HCEC 1CT (cell line): ENCODE results near the gene APOBEC4.
"Not testable (repeated sequence)": the region's sequence is repeated elsewhere in the genome, so short reads cannot be mapped to it uniquely, and the experiment has no call there.

Experiments used
- DNase-seq: peaks from one replicate; pipeline ENCODE4 v3.0.0-alpha.2; 2017

APOBEC4 gene

GRCh38 chr1:183652547-183653461 lies at the start of gene APOBEC4:
Gene APOBEC4, minus strand, starts transcription at chr1:183653316. Its CDS starts 4,535 bp downstream, at chr1:183648781.
- DNase-seq: no peak

DNA sequence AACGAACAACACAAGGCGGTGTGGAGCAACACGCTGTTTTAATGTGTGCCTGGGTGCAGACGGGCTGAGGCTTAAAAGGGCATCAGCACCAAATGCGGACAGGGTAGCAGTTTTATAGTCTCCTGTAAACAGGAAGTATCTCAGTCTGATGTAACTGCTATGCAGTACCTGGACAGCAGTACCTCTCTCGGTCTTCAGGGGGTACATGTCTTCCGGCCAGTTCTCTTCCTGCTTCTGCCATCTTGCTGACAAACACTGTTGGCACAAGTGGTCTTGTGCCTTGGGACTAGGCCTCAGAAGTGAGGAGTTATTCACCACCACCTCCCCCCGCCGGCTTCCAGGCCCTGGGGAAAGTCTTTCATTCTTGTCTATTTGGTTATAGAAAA lies 49.7 kb upstream of the APOBEC4 start:
- DNase-seq: no peak

DNA sequence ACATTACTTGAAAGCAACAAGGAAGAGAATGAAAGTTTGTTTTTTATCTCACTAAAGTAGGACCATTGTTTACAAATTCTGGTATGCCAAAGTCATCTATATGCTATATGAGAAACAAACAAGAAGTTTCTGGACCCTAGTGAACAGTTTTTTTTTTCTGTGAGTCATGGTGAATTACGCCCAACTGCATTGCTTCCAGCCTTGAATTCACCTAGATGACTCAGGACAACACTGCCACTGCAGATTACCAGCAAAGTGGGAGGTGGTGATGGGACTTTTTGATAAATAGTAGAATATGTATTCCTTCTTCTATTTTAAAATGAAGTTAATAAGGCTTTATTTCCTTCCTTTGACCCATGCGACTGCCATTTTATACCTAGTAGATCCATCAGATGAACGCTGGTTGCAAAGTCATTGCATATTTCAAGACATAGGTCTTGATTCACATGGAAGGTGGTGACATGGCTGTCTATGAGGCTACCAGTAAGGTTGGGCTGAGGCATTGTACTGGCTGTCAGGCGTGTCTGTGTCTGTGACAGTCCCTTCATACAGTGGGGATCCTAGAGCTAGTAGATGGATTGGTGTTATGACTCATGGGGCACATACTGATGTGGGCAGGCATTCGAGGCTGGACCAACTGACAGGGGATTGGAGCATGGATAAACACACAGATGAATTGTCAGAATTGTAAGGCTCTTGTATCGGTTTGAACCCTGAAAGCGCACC lies 49.1 kb upstream of the APOBEC4 start:
- peak; percentile 12 for DNase-seq

- peak; percentile 29 for DNase-seq
Measured at GRCh38 chr1:183699616-183700160, 46.6 kb upstream of the APOBEC4 start.

- DNase-seq: no peak
Measured at GRCh38 chr1:183697814-183698590, 44.9 kb upstream of the APOBEC4 start.

GRCh38 chr1:183696981-183697380 lies 43.9 kb upstream of the APOBEC4 start:
- DNase-seq: no peak

DNA sequence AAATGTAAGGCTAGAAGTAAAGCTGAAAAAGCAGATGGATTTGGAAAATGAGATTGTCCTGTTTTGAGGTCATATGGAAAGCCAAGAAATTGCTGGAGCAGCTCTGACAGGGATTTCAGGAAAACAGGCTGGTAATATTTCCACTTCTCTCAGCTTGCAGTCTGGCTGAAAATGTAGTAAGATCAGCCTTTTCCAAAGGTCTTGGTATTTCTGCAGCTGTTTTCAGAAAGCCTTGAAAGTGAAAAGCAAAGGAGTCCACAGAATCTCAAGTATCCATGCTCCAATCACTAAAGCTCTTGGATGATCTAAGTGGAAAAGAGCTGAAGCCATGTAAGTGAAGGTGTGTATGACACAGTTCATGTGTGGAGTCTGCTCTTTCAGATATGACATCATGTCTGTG lies 41.6 kb upstream of the APOBEC4 start:
- no peak for DNase-seq

- no peak for DNase-seq
Measured at GRCh38 chr1:183694066-183694465, 41.0 kb upstream of the APOBEC4 start.

- no peak for DNase-seq
Measured at GRCh38 chr1:183693521-183693920, 40.4 kb upstream of the APOBEC4 start.

GRCh38 chr1:183689762-183690204 lies 36.7 kb upstream of the APOBEC4 start:
- DNase-seq: no peak

DNA sequence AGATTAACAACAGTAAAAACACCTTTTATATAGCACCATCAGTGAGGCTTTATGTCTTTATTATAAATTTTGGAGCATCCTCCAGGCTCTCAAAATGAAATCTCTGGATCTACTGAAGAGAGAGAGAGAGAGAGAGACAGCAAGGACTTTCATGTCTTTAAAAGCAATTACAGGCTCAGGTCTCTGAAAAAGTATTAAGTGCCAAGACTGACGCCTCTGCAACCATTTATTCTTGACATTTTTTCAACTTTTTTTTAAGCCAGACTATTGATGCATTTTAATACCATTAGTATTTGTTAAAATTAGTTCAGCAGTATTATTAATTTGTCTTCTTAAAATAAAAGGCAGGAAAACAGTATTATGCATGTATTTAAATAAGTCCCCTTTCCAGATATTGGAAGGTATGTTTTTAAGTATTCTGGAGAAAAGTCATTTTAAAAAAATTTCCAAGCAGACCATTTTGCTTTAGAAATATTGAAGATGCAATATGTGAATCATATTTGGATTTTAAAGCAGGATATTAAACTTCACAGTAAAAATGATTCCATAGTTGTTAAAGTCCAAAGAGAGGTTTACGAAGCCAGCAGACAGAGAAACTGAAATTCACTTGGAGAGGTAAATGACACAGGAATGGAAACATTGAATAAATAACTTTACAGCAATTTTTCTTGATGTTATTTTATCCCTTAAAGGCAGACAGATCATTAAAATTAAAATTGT lies 35.4 kb upstream of the APOBEC4 start:
- DNase-seq: no peak

DNA sequence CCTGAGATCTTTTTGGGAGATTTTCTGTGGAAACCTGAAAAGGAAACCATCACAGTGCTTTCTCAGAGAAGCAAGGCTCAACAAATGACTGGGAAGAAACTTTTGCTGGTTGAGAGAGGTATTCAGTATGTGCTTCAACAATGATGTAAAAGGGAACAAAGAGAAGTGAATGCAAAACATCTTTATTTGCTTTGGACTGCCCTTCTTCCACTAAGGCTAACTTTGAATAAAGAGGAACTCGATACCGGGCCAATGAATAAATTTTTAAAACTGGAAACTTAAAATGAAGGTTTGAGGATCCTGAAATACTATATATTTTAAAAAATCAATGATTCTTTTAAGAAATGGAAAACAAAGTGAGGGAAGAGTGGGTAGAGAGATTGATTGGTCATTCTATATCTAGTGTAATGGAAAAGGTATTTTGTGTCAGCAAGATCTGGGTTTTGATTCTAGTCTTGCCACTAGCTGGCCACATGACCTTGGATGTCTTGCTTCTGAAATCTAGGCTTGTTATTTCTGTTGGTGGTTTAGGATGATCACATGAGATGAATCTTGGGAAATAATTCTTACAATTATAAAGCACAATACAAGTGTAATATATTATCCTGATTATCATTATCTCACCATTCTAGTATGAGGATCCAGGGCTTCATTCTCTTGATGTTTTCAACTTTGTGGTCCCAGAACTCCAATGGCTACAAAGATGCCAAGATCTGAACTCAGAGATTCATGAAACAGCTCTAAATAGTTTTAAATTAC lies 34.6 kb upstream of the APOBEC4 start:
- DNase-seq: no peak

- no peak for DNase-seq
Measured at GRCh38 chr1:183686229-183686628, 33.1 kb upstream of the APOBEC4 start.

DNA sequence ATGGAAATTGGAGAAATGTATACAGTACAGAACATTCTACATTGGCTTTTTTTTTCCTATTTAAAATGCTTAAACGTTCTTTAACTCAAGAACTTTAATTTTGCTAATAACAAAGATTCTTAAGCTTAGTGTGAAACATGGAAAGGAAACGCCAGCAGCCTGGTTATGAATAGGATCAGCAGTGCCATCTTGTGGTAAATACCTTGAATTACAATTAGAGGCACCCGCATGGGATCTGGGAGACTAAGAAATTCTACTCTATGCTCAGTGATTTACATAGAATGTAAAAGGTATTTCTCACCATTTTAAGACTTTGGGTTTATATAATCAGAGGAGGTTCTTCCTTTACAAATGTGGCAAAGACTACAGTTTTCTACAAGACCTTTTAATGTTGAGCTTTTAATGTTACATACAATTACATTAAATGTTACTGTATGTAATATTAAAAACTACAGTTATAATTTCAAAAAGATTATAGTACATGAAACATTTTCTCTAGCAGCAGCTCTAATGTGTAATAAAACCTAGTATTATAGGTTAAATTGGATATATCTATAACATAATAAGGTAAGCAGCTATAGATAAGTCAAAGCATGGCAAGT lies 32.1 kb upstream of the APOBEC4 start:
- DNase-seq: peak; percentile 48

DNA sequence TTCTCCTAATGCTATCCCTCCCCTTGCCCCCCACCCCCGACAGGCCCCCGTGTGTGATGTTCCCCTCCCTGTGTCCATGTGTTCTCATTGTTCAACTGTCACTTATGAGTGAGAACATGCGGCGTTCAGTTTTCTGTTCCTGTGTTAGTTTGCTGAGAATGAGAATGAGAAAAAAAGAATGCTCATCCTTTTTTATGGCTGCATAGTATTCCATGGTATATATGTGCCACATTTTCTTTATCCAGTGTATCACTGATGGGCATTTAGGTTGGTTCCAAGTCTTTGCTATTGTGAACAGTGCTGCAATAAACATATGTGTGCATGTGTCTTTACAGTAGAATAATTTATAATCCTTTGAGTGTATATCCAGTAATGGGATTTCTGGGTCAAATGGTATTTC lies 26.2 kb upstream of the APOBEC4 start:
- not testable (repeated sequence) for DNase-seq

DNA sequence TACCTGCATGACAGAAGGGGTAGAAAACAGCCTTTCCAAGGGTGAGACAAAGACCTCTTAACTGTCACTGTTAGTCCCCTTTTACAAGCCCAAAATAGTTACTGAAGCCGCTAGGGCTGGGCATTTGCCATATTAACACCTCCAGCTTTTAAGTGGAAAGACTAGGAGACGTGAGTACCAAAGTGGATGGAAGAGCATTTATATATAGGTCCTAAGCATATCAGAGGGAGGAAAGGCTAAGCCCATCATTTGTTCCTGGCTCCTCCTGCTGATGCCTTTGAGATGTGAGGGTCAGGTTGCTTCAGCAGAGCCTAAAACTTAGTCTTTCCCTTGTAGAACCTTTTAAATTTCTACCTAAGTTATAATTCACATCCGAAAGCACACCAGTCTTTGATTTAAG lies 25.7 kb upstream of the APOBEC4 start:
- DNase-seq: no peak

DNA sequence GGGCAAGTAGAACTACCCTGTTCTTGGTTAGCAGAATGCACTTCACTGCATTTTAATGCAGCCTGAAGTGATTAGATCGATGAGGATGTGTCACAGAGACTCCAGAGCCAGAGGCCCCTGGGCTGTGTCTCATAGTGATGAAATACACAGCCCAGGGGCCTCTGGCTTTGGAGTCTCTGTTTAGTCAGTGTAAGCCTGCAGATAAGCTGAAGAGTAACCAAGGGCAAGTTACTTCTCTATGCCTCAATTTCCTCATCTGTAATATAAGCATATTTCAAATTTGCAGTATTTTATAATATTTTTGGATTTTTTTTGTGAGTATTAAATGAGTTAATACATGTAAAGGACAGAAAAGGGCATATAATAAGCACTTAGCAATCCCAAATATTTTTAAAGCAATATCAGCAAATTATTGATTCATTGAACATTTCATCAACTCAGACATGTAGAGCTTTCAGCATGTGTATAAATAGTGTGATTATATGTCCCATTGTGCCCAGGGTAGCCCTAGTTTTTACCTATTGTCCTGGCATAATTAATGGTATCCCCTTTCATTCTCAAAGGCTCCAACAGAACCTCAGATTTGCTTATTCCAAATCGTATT lies 23.6 kb upstream of the APOBEC4 start:
- DNase-seq: peak; percentile 54

DNA sequence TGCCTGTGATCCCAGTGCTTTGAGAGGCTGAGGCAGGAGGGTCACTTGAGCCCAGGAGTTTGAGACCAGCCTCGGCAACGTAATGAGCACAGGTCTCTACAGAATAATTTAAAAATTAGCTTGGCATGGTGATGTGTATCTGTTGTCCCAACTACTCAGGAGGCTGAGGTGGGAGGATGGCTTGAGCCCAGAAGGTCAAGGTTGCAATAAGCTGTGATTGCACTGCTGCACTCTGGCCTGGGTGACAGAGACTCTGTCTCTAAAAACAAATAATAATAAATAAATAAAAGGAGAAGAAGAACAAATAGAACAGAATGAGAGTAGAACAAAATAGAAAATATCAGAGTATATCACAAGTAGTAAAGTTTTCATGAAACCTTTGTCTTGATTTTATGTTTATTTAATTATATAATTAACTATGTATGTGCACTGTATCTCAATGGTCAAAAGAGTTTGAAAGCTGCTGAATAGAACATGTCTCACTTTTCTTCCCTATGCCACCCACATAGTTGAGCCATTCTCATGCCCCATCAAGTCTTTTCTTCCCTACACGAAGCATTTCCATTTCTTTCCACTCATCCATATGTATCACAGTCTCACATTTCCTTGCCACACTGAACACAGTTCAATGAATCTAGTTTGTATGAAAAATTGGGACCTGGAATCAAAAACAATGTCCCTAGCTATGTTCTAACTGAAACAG lies 22.9 kb upstream of the APOBEC4 start:
- DNase-seq: no peak

DNA sequence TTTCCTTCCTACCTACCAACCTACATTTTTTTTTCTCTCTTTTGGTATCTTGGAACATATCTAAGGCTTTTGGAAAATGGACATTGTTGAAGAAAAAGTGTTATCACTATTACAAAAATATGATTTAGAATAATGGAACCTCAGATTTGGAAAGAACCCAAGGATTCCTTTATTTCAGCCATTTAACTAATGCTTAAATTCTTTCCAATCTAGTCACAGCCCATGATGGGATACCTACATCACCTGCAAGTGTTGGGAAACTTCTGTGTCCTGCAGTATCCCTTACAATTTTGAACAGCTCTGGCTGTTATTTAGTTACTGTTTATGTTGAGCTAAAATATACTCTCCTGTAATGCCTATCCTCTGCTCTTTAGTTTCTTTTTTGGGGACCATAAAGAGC lies 22.3 kb upstream of the APOBEC4 start:
- no peak for DNase-seq

DNA sequence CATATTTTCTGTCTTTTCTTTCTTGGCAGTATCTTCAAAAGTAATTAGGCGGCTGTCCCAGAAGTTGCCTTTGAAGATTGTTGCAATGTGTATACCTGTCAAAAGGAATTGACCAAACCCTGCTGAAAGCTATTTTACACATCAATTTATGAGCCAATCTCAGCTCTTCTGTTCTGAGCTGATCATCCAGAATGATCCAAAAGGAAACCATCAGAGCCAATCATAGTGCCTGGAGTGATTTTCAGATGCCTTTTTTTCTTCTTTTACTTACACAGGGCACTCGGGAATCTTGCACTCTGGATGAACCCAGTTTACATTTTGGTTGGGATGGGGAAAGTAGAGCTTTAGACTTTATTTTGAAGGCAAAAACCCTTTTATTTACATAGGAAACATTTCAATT lies 21.8 kb upstream of the APOBEC4 start:
- DNase-seq: no peak
